Measurements from ENCODE around the gene GRIK4.

Gene GRIK4

DNA sequence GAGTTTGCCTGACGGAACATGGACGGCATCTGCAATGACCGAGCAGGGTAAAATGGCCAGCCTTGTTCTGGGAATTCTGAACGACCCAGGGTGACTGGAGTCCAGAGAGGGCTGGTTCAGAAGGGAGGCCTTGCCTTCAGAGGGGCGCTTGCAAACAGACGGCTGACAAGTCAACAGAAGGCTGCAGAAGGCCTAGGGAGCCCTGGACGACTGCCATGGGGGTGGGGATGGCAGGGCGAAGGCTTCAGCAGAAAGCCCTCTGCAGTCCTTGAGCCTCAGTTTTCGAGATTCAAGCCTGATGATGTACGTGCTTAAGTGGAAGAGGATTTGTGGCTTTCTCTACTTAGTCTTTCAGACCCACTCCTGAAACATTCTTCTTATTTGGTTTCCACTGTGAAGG is 395.2 kb downstream of the GRIK4 start:
- Mint-ChIP-seq H3K36me3 (ENCODE audit: insufficient read depth) (no peaks in the 10 kb centered on the region), H3K4me3 (no peak overlapping the region), H3K4me1 (peaks cover 40% of the 10 kb centered on the region), H3K9me3 (no peaks in the 10 kb centered on the region), H3K27ac (ENCODE audit: low read depth) (no peak overlapping the region), H3K27me3 (no peaks in the 10 kb centered on the region)
- ATAC-seq (replicated peaks; ENCODE audit: extremely low read depth, poor library complexity, severe bottlenecking) = no peak
- no peak for DNase-seq (ENCODE audit: low spot score in 2 of 2)

DNA sequence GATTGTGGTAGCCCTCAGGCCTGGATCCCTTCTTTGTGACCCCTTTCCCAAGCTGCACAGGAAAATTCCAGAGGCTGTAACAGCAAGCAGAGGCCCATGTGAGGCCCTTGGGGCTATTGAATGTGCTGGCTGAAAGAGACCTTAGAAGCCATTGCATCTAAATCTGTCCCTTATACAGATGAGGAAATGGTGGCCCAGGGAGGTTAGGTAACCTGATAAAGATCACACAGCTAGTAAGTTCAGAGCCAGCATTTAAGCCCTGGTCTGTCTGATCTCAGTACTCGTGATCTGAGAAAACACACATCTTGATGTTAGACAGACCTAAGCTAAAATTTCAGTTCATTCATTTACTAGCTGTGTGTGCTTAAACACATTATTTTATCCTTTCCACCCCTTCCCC is 396.4 kb downstream of the GRIK4 start:
- peaks cover 1% of the 10 kb centered on the region for H3K36me3 Mint-ChIP-seq (ENCODE audit: insufficient read depth)
- no peaks in the 10 kb centered on the region for H3K27me3 Mint-ChIP-seq
- ATAC-seq (replicated peaks; ENCODE audit: extremely low read depth, poor library complexity, severe bottlenecking) = peak; percentile 14
- no peaks in the 10 kb centered on the region for H3K9me3 Mint-ChIP-seq
- H3K4me1 Mint-ChIP-seq = peaks cover 51% of the 10 kb centered on the region
- H3K4me3 Mint-ChIP-seq = peak overlapping the region; percentile 47
- no peak for DNase-seq (ENCODE audit: low spot score in 2 of 2)
- H3K27ac Mint-ChIP-seq (ENCODE audit: low read depth) = peak overlapping the region; percentile 68

GRCh38 chr11:120908461-120909181 is 397.1 kb downstream of the GRIK4 start:
- Mint-ChIP-seq H3K36me3 (ENCODE audit: insufficient read depth) (peaks cover 1% of the 10 kb centered on the region), H3K27me3 (no peaks in the 10 kb centered on the region), H3K4me1 (peaks cover 51% of the 10 kb centered on the region), H3K4me3 (peak overlapping the region; percentile 47), H3K27ac (ENCODE audit: low read depth) (peak overlapping the region; percentile 68), H3K9me3 (no peaks in the 10 kb centered on the region)
- ATAC-seq (replicated peaks; ENCODE audit: extremely low read depth, poor library complexity, severe bottlenecking) (peak; percentile 85), DNase-seq (ENCODE audit: low spot score in 2 of 2) (peak in 1 of 2 donors; percentile 60)

- H3K9me3 Mint-ChIP-seq = no peaks in the 10 kb centered on the region
- peak overlapping the region; percentile 47 for H3K4me3 Mint-ChIP-seq
- peak overlapping the region; percentile 68 for H3K27ac Mint-ChIP-seq (ENCODE audit: low read depth)
- no peaks in the 10 kb centered on the region for H3K27me3 Mint-ChIP-seq
- DNase-seq (ENCODE audit: low spot score in 2 of 2) = no peak
- ATAC-seq (replicated peaks; ENCODE audit: extremely low read depth, poor library complexity, severe bottlenecking) = no peak
- H3K4me1 Mint-ChIP-seq = peaks cover 51% of the 10 kb centered on the region
- H3K36me3 Mint-ChIP-seq (ENCODE audit: insufficient read depth) = peaks cover 1% of the 10 kb centered on the region
Observed at GRCh38 chr11:120909676-120910416, 398.3 kb downstream of the GRIK4 start.

DNA sequence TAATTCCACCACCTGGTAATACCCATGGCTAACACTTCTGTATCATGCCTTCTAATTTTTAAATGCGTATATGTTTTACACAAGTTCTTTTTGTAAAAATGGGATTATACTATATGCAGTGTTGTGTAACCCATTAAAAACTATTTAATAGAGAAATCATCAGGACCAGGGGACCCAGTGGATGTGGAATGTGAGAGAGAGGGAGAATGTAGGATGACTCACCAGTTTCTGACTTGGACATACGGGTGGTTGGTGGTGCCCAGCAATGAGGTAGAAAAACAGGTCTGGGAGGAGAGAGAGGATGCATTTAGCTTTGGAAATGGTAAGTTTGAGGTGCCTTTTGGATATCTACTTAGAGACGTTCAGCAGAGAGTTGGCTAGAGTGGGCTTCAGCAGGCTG is 400.4 kb downstream of the GRIK4 start:
- no peak overlapping the region for H3K27ac Mint-ChIP-seq (ENCODE audit: low read depth)
- H3K27me3 Mint-ChIP-seq = no peaks in the 10 kb centered on the region
- H3K9me3 Mint-ChIP-seq = no peaks in the 10 kb centered on the region
- H3K4me3 Mint-ChIP-seq = no peak overlapping the region
- DNase-seq (ENCODE audit: low spot score in 2 of 2) (no peak), ATAC-seq (replicated peaks; ENCODE audit: extremely low read depth, poor library complexity, severe bottlenecking) (no peak)
- peaks cover 1% of the 10 kb centered on the region for H3K36me3 Mint-ChIP-seq (ENCODE audit: insufficient read depth)
- peaks cover 51% of the 10 kb centered on the region for H3K4me1 Mint-ChIP-seq

DNA sequence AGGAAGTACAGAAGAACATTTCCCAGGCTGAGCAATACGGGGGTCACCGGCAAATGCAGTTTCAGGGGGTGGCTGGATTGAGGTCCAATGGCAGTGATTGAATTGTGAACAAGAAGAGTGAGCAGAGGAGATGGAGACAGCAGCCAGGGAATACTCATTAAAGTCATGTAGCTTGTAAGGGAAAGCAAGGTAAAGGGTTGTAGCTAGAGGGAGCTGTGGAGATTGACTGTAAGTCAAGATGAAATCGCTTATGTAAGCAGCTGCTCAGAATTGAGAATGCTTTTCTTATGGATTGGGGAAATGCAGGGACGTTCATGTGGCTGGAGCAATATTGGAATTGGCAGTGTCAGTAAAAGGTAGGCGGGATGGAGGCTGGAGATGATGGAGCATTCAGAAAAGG is 401.0 kb downstream of the GRIK4 start:
- H3K27me3 Mint-ChIP-seq = no peaks in the 10 kb centered on the region
- H3K4me1 Mint-ChIP-seq = peaks cover 49% of the 10 kb centered on the region
- no peak for DNase-seq (ENCODE audit: low spot score in 2 of 2)
- ATAC-seq (replicated peaks; ENCODE audit: extremely low read depth, poor library complexity, severe bottlenecking) = no peak
- no peak overlapping the region for H3K27ac Mint-ChIP-seq (ENCODE audit: low read depth)
- H3K36me3 Mint-ChIP-seq (ENCODE audit: insufficient read depth) = peaks cover 1% of the 10 kb centered on the region
- no peak overlapping the region for H3K4me3 Mint-ChIP-seq
- no peaks in the 10 kb centered on the region for H3K9me3 Mint-ChIP-seq

DNA sequence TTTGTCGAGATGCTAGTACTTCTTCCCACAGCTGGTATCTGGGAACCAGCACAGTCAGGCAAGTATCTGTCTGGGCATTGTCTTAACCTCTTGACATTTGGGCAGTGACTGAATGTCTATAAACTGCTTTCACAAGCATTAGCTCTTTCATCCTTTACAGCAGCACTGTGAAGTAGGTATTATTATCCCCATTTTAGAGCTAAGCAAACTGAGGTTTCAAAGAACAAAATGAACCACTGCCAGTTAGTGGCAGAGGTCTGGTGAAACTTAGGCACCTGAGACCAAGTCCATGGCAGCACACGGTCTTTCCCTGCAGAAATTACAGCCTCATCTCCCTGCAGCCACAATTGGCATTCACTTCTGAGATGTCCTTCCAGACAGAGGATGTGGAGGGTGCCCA is 401.4 kb downstream of the GRIK4 start:
- no peaks in the 10 kb centered on the region for H3K9me3 Mint-ChIP-seq
- no peak for DNase-seq (ENCODE audit: low spot score in 2 of 2)

DNA sequence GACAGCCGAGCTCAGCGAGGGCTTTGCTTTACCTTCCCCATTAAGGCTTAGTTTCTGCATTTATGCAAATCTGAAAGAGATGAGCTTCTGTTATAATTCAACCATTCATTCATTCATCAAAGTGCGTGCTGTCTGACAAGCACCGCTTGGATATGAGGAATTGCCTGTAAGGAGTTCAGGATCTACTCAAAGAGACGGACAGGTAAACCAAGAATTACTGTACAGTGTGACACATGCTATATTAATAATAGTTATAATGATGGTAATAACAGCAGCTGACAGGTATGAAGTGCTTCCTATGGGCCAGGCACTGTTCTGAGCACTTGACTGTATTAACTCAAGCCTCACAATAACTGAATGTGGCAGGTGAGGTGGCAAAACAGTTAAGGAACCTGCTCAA is 402.5 kb downstream of the GRIK4 start:
- ATAC-seq (replicated peaks; ENCODE audit: extremely low read depth, poor library complexity, severe bottlenecking) (no peak), DNase-seq (ENCODE audit: low spot score in 2 of 2) (no peak)
- H3K4me3 Mint-ChIP-seq = no peak overlapping the region
- H3K9me3 Mint-ChIP-seq = no peaks in the 10 kb centered on the region
- H3K27ac Mint-ChIP-seq (ENCODE audit: low read depth) = no peak overlapping the region
- peaks cover 1% of the 10 kb centered on the region for H3K36me3 Mint-ChIP-seq (ENCODE audit: insufficient read depth)
- H3K4me1 Mint-ChIP-seq = peaks cover 45% of the 10 kb centered on the region
- no peaks in the 10 kb centered on the region for H3K27me3 Mint-ChIP-seq

More for the DNA sequence above, 401.4 kb downstream of the GRIK4 start:
- Mint-ChIP-seq H3K27ac (ENCODE audit: low read depth) (no peak overlapping the region), H3K27me3 (no peaks in the 10 kb centered on the region), H3K36me3 (ENCODE audit: insufficient read depth) (peaks cover 1% of the 10 kb centered on the region), H3K4me1 (peaks cover 50% of the 10 kb centered on the region), H3K4me3 (no peak overlapping the region)
- no peak for ATAC-seq (replicated peaks; ENCODE audit: extremely low read depth, poor library complexity, severe bottlenecking)

- H3K27me3 Mint-ChIP-seq = no peaks in the 10 kb centered on the region
- no peak overlapping the region for H3K4me3 Mint-ChIP-seq
- no peak for ATAC-seq (replicated peaks; ENCODE audit: extremely low read depth, poor library complexity, severe bottlenecking)
- peaks cover 39% of the 10 kb centered on the region for H3K4me1 Mint-ChIP-seq
- H3K27ac Mint-ChIP-seq (ENCODE audit: low read depth) = no peak overlapping the region
- H3K36me3 Mint-ChIP-seq (ENCODE audit: insufficient read depth) = peaks cover 1% of the 10 kb centered on the region
- H3K9me3 Mint-ChIP-seq = no peaks in the 10 kb centered on the region
- no peak for DNase-seq (ENCODE audit: low spot score in 2 of 2)
Observed at GRCh38 chr11:120914601-120915000, 403.1 kb downstream of the GRIK4 start.

DNA sequence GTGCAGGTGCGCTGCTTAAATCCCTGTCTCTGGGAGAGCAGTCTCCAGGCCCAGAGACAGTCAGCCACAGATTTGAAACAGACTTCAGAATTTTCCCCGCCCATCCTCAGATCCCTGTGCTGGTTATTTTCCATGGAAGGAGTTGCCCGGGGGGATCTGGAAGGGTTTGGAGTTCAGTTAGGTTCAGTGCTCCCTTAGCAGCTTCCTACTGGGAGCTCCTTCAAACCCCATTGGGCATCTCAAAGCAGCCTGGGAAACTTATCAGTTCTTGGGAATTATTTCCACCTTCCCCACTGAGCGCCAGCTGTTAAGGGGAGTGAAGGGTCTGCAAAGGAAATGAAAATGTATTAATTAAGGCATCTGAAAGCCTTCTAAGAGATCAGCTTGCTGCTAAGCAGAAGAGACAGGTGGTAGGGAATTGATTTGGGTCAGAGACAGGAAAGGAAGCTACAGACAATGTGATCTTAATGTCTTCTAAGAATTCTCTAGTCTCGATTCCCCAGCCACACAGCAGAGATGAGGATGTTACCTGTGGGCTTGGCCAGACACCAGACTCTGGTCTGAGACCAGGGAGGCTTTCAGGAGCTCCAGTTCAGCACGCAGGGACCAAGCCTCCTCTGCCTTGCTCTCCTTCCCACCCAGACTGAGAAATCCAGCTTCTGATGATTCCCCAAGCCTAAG is 406.2 kb downstream of the GRIK4 start:
- Mint-ChIP-seq H3K9me3 (no peaks in the 10 kb centered on the region), H3K4me1 (peaks cover 15% of the 10 kb centered on the region), H3K4me3 (no peak overlapping the region), H3K36me3 (ENCODE audit: insufficient read depth) (no peaks in the 10 kb centered on the region), H3K27ac (ENCODE audit: low read depth) (no peak overlapping the region), H3K27me3 (no peaks in the 10 kb centered on the region)
- no peak for DNase-seq (ENCODE audit: low spot score in 2 of 2)
- ATAC-seq (replicated peaks; ENCODE audit: extremely low read depth, poor library complexity, severe bottlenecking) = no peak

GRCh38 chr11:120918257-120918656 is 406.7 kb downstream of the GRIK4 start:
- Mint-ChIP-seq H3K4me1 (peaks cover 14% of the 10 kb centered on the region), H3K9me3 (no peaks in the 10 kb centered on the region), H3K27me3 (no peaks in the 10 kb centered on the region), H3K27ac (ENCODE audit: low read depth) (no peak overlapping the region), H3K36me3 (ENCODE audit: insufficient read depth) (no peaks in the 10 kb centered on the region), H3K4me3 (no peak overlapping the region)
- no peak for DNase-seq (ENCODE audit: low spot score in 2 of 2)
- no peak for ATAC-seq (replicated peaks; ENCODE audit: extremely low read depth, poor library complexity, severe bottlenecking)

GRCh38 chr11:120919045-120919444 is 407.5 kb downstream of the GRIK4 start:
- peaks cover 14% of the 10 kb centered on the region for H3K4me1 Mint-ChIP-seq
- H3K36me3 Mint-ChIP-seq (ENCODE audit: insufficient read depth) = no peaks in the 10 kb centered on the region
- no peaks in the 10 kb centered on the region for H3K9me3 Mint-ChIP-seq
- H3K27ac Mint-ChIP-seq (ENCODE audit: low read depth) = no peak overlapping the region
- no peaks in the 10 kb centered on the region for H3K27me3 Mint-ChIP-seq
- no peak overlapping the region for H3K4me3 Mint-ChIP-seq
- no peak for ATAC-seq (replicated peaks; ENCODE audit: extremely low read depth, poor library complexity, severe bottlenecking)
- no peak for DNase-seq (ENCODE audit: low spot score in 2 of 2)

DNA sequence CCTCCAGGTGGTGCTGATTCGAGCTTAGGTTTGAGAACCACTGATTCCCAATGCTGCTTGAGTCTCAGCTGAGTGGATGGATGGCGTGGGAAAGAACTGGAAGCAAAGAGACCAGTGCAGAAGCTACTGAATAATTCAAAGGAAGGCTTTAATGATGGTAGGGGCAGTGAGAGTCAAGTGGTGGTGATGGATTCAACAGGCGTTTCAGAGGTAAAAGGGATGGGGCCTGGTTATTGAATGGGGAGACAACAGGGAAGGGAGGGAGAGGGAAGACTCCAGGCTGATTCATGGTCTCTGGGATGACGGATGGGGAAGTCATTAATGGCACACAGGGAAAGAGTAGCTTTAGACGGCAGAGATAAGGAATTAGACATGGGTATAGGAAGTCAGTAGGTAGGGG is 408.0 kb downstream of the GRIK4 start:
- Mint-ChIP-seq H3K27ac (ENCODE audit: low read depth) (no peak overlapping the region), H3K4me3 (no peak overlapping the region), H3K9me3 (no peaks in the 10 kb centered on the region), H3K27me3 (no peaks in the 10 kb centered on the region), H3K36me3 (ENCODE audit: insufficient read depth) (no peaks in the 10 kb centered on the region), H3K4me1 (peaks cover 14% of the 10 kb centered on the region)
- ATAC-seq (replicated peaks; ENCODE audit: extremely low read depth, poor library complexity, severe bottlenecking) (no peak), DNase-seq (ENCODE audit: low spot score in 2 of 2) (no peak)

Data from central memory CD8-positive, alpha-beta T cell (primary cell).